ENCODE results near the gene FRYL. TPM values are rescaled to one million over a fixed set of nuclear protein-coding genes. Genes with fewer than 3 reads are reported as not detected.

The FRYL gene
- total RNA-seq, 2 donors from 2014 or later: 29.7 to 47.0 TPM

DNA sequence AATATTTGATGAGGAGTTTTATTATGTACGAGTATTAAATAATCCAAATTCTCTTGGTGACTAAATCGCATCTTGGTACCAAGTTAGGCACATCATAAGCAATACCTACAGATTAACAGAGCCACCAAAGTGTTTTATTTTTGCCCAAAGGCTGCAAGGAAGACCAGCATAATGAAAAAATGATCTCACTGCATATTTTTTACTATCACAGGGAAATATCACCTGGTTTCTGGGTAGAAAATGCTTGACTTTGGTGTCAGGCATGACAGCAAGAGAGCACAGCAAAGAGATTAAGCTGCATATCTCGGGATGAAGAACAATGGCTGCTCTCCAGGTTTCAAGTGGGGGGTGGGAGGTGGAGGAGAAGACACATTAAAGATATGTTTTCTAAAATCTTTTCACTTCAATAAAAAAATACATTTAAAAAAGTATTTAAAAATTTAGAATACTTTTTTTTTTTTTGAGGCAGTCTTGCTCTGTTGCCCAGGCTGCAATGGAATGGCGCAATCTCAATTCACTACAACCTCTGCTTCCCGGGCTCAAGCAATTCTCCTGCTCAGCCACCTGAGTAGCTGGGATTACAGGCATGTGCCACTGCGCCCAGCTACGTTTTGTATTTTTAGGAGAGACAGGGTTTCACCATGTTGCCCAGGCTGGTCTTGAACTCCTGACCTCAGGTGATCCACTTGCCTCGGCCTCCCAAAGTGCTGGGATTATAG lies 86.1 kb downstream of the FRYL start:
- Histone ChIP-seq H3K27ac (no peak overlapping the region), H3K36me3 (replicated peaks in 1 of 2; ENCODE audit: insufficient read depth in 1 of 2, low read depth in 2 of 2) (no peaks in the 10 kb centered on the region), H3K9me3 (no peaks in the 10 kb centered on the region), H3K27me3 (no peaks in the 10 kb centered on the region), H3K4me1 (peaks cover 20% of the 10 kb centered on the region), H3K4me3 (no peak overlapping the region)
- no peak for DNase-seq
- 94% methylated on average over 8 of the region's 8 CpGs for WGBS, 2 donors
- ATAC-seq: no peak
- intact Hi-C loops (cut with DNase I): no loop called here
- no peak for TF ChIP-seq POLR2A (IDR thresholded peaks at IDR 0.05)
- TF ChIP-seq, protein P1, sequence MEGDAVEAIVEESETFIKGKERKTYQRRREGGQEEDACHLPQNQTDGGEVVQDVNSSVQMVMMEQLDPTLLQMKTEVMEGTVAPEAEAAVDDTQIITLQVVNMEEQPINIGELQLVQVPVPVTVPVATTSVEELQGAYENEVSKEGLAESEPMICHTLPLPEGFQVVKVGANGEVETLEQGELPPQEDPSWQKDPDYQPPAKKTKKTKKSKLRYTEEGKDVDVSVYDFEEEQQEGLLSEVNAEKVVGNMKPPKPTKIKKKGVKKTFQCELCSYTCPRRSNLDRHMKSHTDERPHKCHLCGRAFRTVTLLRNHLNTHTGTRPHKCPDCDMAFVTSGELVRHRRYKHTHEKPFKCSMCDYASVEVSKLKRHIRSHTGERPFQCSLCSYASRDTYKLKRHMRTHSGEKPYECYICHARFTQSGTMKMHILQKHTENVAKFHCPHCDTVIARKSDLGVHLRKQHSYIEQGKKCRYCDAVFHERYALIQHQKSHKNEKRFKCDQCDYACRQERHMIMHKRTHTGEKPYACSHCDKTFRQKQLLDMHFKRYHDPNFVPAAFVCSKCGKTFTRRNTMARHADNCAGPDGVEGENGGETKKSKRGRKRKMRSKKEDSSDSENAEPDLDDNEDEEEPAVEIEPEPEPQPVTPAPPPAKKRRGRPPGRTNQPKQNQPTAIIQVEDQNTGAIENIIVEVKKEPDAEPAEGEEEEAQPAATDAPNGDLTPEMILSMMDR (IDR thresholded peaks at IDR 0.05): no peak

- Histone ChIP-seq H3K4me3 (no peak overlapping the region), H3K27ac (no peak overlapping the region), H3K36me3 (replicated peaks in 1 of 2; ENCODE audit: insufficient read depth in 1 of 2, low read depth in 2 of 2) (no peaks in the 10 kb centered on the region), H3K27me3 (no peaks in the 10 kb centered on the region), H3K9me3 (no peaks in the 10 kb centered on the region), H3K4me1 (peaks cover 12% of the 10 kb centered on the region)
- no peak for ATAC-seq
- intact Hi-C loops (cut with DNase I): no loop called here
- no peak for DNase-seq
- TF ChIP-seq, protein P1 (IDR thresholded peaks at IDR 0.05): no peak
- no peak for TF ChIP-seq POLR2A (IDR thresholded peaks at IDR 0.05)
- WGBS, 2 donors: 89 to 99% methylated on average over 2 of the region's 2 CpGs
Measured at GRCh38 chr4:48692897-48693296, 87.2 kb downstream of the FRYL start.

DNA sequence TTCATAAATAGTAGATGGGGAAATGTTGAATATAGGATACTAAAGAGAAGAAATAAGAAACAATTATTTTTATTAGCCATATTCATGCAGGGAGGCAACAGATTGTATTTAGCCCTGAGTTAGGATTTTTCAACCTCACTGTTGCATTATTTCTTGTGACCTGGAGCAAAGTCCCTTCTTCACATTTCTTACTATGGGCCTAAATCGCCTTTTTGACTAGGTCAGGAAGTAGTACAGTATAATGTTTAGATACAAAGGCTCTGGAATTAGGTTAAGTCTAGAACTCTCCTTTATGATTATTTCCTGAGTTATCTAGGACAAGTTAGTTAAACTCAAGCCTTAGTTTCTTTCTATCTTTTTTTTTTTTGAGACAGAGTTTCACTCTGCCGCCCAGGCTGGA lies 88.0 kb downstream of the FRYL start:
- no peak for ATAC-seq
- intact Hi-C loops (cut with DNase I): no loop called here
- 84% methylated on average over 2 of the region's 2 CpGs for WGBS, 2 donors
- Histone ChIP-seq H3K4me1 (peaks cover 12% of the 10 kb centered on the region), H3K27ac (no peak overlapping the region), H3K9me3 (no peaks in the 10 kb centered on the region), H3K36me3 (replicated peaks in 1 of 2; ENCODE audit: insufficient read depth in 1 of 2, low read depth in 2 of 2) (no peaks in the 10 kb centered on the region), H3K27me3 (no peaks in the 10 kb centered on the region), H3K4me3 (no peak overlapping the region)
- TF ChIP-seq, protein P1 (IDR thresholded peaks at IDR 0.05): no peak
- TF ChIP-seq POLR2A (IDR thresholded peaks at IDR 0.05): no peak
- no peak for DNase-seq

DNA sequence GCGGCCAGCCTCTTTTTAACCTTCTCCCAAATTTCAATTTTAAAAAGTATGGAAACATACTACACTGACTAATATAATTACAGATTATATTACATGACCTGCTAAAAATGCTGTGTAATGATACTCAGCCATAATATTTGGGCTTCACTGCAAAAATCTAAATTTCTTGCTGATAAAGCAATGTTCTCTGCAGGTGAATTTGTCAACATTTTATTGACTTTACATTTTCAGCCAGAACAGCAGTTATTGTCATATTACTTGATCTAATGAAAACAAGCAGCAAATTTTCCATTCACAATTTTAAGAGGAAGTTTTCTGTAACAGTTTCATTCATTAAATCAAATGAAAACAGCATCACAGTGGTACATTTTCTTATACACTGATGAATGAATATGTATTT lies 91.1 kb downstream of the FRYL start:
- WGBS, 2 donors: 90 to 100% methylated on average over 1 of the region's 1 CpG
- intact Hi-C loops (cut with DNase I): no loop called here
- Histone ChIP-seq H3K9me3 (no peaks in the 10 kb centered on the region), H3K27ac (no peak overlapping the region), H3K4me1 (peaks cover 18% of the 10 kb centered on the region), H3K36me3 (replicated peaks in 1 of 2; ENCODE audit: insufficient read depth in 1 of 2, low read depth in 2 of 2) (no peaks in the 10 kb centered on the region), H3K4me3 (no peak overlapping the region), H3K27me3 (no peaks in the 10 kb centered on the region)
- ATAC-seq (no peak), DNase-seq (no peak)
- TF ChIP-seq POLR2A (IDR thresholded peaks at IDR 0.05): no peak
- TF ChIP-seq, protein P1 (IDR thresholded peaks at IDR 0.05): no peak
